K562 (cell line): ENCODE data around the gene TMEM88. TPM values are rescaled to one million over a fixed set of nuclear protein-coding genes. Genes with fewer than 3 reads are reported as not detected.
A peak's percentile ranks its signal among the peaks of the same experiment; 100 is the strongest.

ENCODE experiments used
- AFF4 ChIP-seq: sonication (generic); formaldehyde crosslinking; IDR thresholded peaks from 2 replicates; pipeline ENCODE4 v1.8.0; 2023; ENCODE audit warnings: mild to moderate bottlenecking, missing genetic modification reagents
- BHLHE40 ChIP-seq: IDR thresholded peaks from 2 replicates; pipeline ENCODE4 v1.6.1; 2011; ENCODE audit warnings: low read length, improper control_type of control experiment
- EP300 ChIP-seq: IDR thresholded peaks from 2 replicates; pipeline ENCODE4 v1.6.1; 2012; ENCODE audit warnings: low read length, improper control_type of control experiment
- ETV6 ChIP-seq, 3 experiments: fragments of 150-350 bp in 1 of 3; sonication (generic) in 1 of 3; formaldehyde crosslinking in 1 of 3; IDR thresholded peaks; 2 replicates each; pipeline versions ENCODE4 v1.6.1 to v1.8.0; 2014 to 2022; ENCODE audit warnings: borderline replicate concordance in 2 of 3, low read depth in 2 of 3, antibody characterized with exemption in 1 of 3, low read length in 1 of 3, mild to moderate bottlenecking in 1 of 3, missing genetic modification reagents in 1 of 3
- FOSL1 ChIP-seq: fragments of 200-800 bp; sonication (Bioruptor generic); conservative IDR thresholded peaks from 2 replicates; pipeline ENCODE4 v1.6.1; 2016; ENCODE audit warnings: missing genetic modification characterization, missing compliant biosample characterization
- JUN ChIP-seq, 2 experiments: sonication (generic) in 1 of 2; formaldehyde crosslinking in 1 of 2; IDR thresholded peaks; 2 replicates each; pipeline versions ENCODE4 v1.6.1 to v1.8.0; 2012 to 2022; ENCODE audit warnings: borderline replicate concordance in 2 of 2, mild to moderate bottlenecking in 2 of 2, improper control_type of control experiment in 1 of 2, low read depth in 1 of 2, low read length in 1 of 2, missing genetic modification reagents in 1 of 2
- JUND ChIP-seq, 2 experiments: IDR thresholded peaks; 2 replicates in 1 of 2; 3 replicates in 1 of 2; pipeline ENCODE4 v1.6.1; 2011; ENCODE audit warnings: borderline replicate concordance in 2 of 2, low read depth in 2 of 2, low read length in 2 of 2, improper control_type of control experiment in 1 of 2, missing biosample characterization in 1 of 2, missing genetic modification characterization in 1 of 2, missing genetic modification reagents in 1 of 2
- RB1 ChIP-seq: fragments of 450-650 bp; IDR thresholded peaks from 2 replicates; pipeline ENCODE4 v1.6.1; 2017; ENCODE audit warnings: low read depth, mild to moderate bottlenecking
- SAFB ChIP-seq: fragments of 200-400 bp; formaldehyde crosslinking; IDR thresholded peaks from 2 replicates; pipeline ENCODE4 v1.6.1; 2017; ENCODE audit warnings: low read depth, low read length, borderline replicate concordance
- SMARCE1 ChIP-seq: fragments of 450-650 bp; IDR thresholded peaks from 2 replicates; pipeline ENCODE4 v1.7.1; 2016; ENCODE audit warnings: mild to moderate bottlenecking
- TEAD1 ChIP-seq, 2 experiments: fragments of 450-650 bp in 1 of 2; sonication (generic) in 1 of 2; formaldehyde crosslinking; IDR thresholded peaks; 2 replicates each; pipeline versions ENCODE4 v1.4.0 to v1.8.0; 2020 to 2022; ENCODE audit warnings: mild to moderate bottlenecking in 2 of 2, missing genetic modification reagents in 1 of 2
- ZNF316 ChIP-seq: fragments of 450-650 bp; IDR thresholded peaks from 2 replicates; pipeline ENCODE4 v1.6.1; 2016
- ZNF77 ChIP-seq: fragments of 250-450 bp; sonication (Bioruptor Pico); IDR thresholded peaks from 2 replicates; pipeline ENCODE4 v1.5.0; 2020
- polyA plus RNA-seq, 8 experiments: library from polyadenylated mRNA; depleted of rRNA in 4 of 8; stranded (reverse) in 5 of 8; unstranded in 3 of 8; fragments of >200 nt; fragmentation: Nextera tagmentation in 2 of 8; fragmentation: Illumina TruSeq in 1 of 8; extraction: Ambion mirVana in 2 of 8; extraction: Trizol in 1 of 8; gene quantifications; 2 replicates each; pipeline versions ENCODE4 v1.2.1 to v1.2.3, GENCODE V29; 2011 to 2014; ENCODE audit warnings: inconsistent platforms in 1 of 8, missing spikeins in 1 of 8
- total RNA-seq, 7 experiments: library from RNA; depleted of rRNA in 6 of 7; stranded (reverse); fragments of >200 nt in 6 of 7; fragmentation: Illumina TruSeq in 2 of 7; extraction: Trizol in 2 of 7; gene quantifications; 2 replicates each; pipeline versions ENCODE4 v1.2.1 to v1.2.3, GENCODE V29; 2011 to 2021; ENCODE audit warnings: low replicate concordance in 1 of 7
- TF ChIP-seq, protein P1 (sequence below), 2 experiments: fragments of 450-650 bp; IDR thresholded peaks; 2 replicates each; pipeline ENCODE4 v1.6.1; 2018; ENCODE audit warnings: mild to moderate bottlenecking in 2 of 2, low read depth in 1 of 2; ENCODE audit not compliant: partially characterized antibody in 2 of 2

The TMEM88 gene
- total and polyA plus RNA-seq, 9 of the 15 experiments (the other 6 are each of a cell fraction or from before 2014, with no cell fraction given), result 0.10 to 1.4 (median 0.36) TPM; not detected in 3

GRCh38 chr17:7842380-7843256, 12.2 kb upstream of the TMEM88 start (continued):
- peak; percentile 82 for TF ChIP-seq AFF4 (CRISPR knock-in tag)
- peak; percentile 24; the same call in 1 of the 2 replicates for TF ChIP-seq JUN (IDR thresholded peaks at IDR 0.05; ENCODE audit: borderline replicate concordance, low read depth, low read length)
- TF ChIP-seq JUN (CRISPR knock-in tag; IDR thresholded peaks at IDR 0.05; ENCODE audit: borderline replicate concordance), result no peak
- TF ChIP-seq RB1, result 0 out of 2 replicates have a peak, but pooled peaks have one; percentile 13
- TF ChIP-seq ZNF316, result peak; percentile 74
- peak; percentile 98 for TF ChIP-seq ETV6 (IDR thresholded peaks at IDR 0.05; ENCODE audit: borderline replicate concordance in 1 of 2, low read depth in 2 of 2, low read length in 1 of 2)
- no peak for TF ChIP-seq ETV6 (CRISPR knock-in tag; IDR thresholded peaks at IDR 0.05; ENCODE audit: borderline replicate concordance)
- TF ChIP-seq, protein P1, sequence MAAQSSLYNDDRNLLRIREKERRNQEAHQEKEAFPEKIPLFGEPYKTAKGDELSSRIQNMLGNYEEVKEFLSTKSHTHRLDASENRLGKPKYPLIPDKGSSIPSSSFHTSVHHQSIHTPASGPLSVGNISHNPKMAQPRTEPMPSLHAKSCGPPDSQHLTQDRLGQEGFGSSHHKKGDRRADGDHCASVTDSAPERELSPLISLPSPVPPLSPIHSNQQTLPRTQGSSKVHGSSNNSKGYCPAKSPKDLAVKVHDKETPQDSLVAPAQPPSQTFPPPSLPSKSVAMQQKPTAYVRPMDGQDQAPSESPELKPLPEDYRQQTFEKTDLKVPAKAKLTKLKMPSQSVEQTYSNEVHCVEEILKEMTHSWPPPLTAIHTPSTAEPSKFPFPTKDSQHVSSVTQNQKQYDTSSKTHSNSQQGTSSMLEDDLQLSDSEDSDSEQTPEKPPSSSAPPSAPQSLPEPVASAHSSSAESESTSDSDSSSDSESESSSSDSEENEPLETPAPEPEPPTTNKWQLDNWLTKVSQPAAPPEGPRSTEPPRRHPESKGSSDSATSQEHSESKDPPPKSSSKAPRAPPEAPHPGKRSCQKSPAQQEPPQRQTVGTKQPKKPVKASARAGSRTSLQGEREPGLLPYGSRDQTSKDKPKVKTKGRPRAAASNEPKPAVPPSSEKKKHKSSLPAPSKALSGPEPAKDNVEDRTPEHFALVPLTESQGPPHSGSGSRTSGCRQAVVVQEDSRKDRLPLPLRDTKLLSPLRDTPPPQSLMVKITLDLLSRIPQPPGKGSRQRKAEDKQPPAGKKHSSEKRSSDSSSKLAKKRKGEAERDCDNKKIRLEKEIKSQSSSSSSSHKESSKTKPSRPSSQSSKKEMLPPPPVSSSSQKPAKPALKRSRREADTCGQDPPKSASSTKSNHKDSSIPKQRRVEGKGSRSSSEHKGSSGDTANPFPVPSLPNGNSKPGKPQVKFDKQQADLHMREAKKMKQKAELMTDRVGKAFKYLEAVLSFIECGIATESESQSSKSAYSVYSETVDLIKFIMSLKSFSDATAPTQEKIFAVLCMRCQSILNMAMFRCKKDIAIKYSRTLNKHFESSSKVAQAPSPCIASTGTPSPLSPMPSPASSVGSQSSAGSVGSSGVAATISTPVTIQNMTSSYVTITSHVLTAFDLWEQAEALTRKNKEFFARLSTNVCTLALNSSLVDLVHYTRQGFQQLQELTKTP (IDR thresholded peaks at IDR 0.05; ENCODE audit: low read depth in 1 of 2, partially characterized antibody in 2 of 2), result peak in 1 of 2 experiments; percentile 34
- 0 out of 2 replicates have a peak, but pooled peaks have one; percentile 42 for TF ChIP-seq SAFB
- 0 out of 2 replicates have a peak, but pooled peaks have one; percentile 9 for TF ChIP-seq EP300
- TF ChIP-seq FOSL1, result peak; percentile 76
- TF ChIP-seq SMARCE1, result peak; percentile 84
- peak in 1 of 2 experiments; percentile 71; a peak in 1 of 4 replicates for TF ChIP-seq TEAD1 (CRISPR knock-in tag; IDR thresholded peaks at IDR 0.05)
- TF ChIP-seq ZNF77 (CRISPR knock-in tag), result no peak
- TF ChIP-seq JUND (IDR thresholded peaks at IDR 0.05; ENCODE audit: borderline replicate concordance, low read depth, low read length), result peak; percentile 55
- peak; percentile 60; the same call in 1 of the 3 replicates for TF ChIP-seq JUND (tag; IDR thresholded peaks at IDR 0.05; ENCODE audit: borderline replicate concordance, low read depth, low read length)
- TF ChIP-seq BHLHE40, result peak; percentile 17; the same call in 1 of the 2 replicates
